ENCODE measurements around the gene DDX10. TPM values are rescaled to one million over a fixed set of nuclear protein-coding genes. Genes with fewer than 3 reads are reported as not detected.

DDX10 gene
- total RNA-seq, 1 donor from 2014 or later, result 32.2 TPM

- H3K36me3 ChIP-seq (ENCODE audit: insufficient read depth, low read length), result no peaks in the 10 kb centered on the region
- peaks cover 70% of the 10 kb centered on the region for H3K79me2 ChIP-seq (ENCODE audit: insufficient read depth, low read length)
- H3K4me2 ChIP-seq (ENCODE audit: low read length), result no peak overlapping the region
- no peaks in the 10 kb centered on the region for H4K20me1 ChIP-seq (ENCODE audit: insufficient read depth, low read length)
- Mint-ChIP-seq H3K4me3 (ENCODE audit: unreplicated experiment) (no peak overlapping the region), H3K9me3 (ENCODE audit: unreplicated experiment) (no peaks in the 10 kb centered on the region), H3K36me3 (ENCODE audit: low read depth, unreplicated experiment) (peaks cover 4% of the 10 kb centered on the region), H3K27ac (ENCODE audit: unreplicated experiment) (no peak overlapping the region), H3K27me3 (ENCODE audit: low read depth, unreplicated experiment) (no peaks in the 10 kb centered on the region), H3K4me1 (ENCODE audit: low read depth, unreplicated experiment) (peaks cover 25% of the 10 kb centered on the region)
- TF ChIP-seq CTCF (IDR thresholded peaks at IDR 0.05; ENCODE audit: insufficient read depth, low read depth, low read length), result no peak
- TF ChIP-seq EZH2 (IDR thresholded peaks at IDR 0.05; ENCODE audit: insufficient read depth, low read length), result no peak
- no peak overlapping the region for H3K4me3 ChIP-seq (ENCODE audit: insufficient read depth, low read depth, low read length)
- no peak overlapping the region for H2AFZ ChIP-seq (ENCODE audit: low read depth, low read length)
- H3K9me3 ChIP-seq (ENCODE audit: insufficient read depth, low read depth, low read length), result no peaks in the 10 kb centered on the region
- H3K27ac ChIP-seq (ENCODE audit: low read depth, low read length), result no peak overlapping the region
- peaks cover 18% of the 10 kb centered on the region for H3K4me1 ChIP-seq (ENCODE audit: insufficient read depth, low read length)
- no peaks in the 10 kb centered on the region for H3K27me3 ChIP-seq (ENCODE audit: insufficient read depth, low read length)
- no peak overlapping the region for H3K9ac ChIP-seq (ENCODE audit: low read length)
- FAIRE-seq, result no peak
- DNase-seq (ENCODE audit: low read depth), result no peak
These were observed 67.5 kb downstream of the DDX10 start for GRCh38 chr11:108732395-108732794.

- peak overlapping the region; percentile 35 for H3K27ac ChIP-seq (ENCODE audit: low read depth, low read length)
- H3K4me3 ChIP-seq (ENCODE audit: insufficient read depth, low read depth, low read length), result no peak overlapping the region
- H3K4me1 Mint-ChIP-seq (ENCODE audit: low read depth, unreplicated experiment), result peaks cover 19% of the 10 kb centered on the region
- no peak for TF ChIP-seq EZH2 (IDR thresholded peaks at IDR 0.05; ENCODE audit: insufficient read depth, low read length)
- TF ChIP-seq CTCF (IDR thresholded peaks at IDR 0.05; ENCODE audit: insufficient read depth, low read depth, low read length), result no peak
- no peaks in the 10 kb centered on the region for H3K27me3 ChIP-seq (ENCODE audit: insufficient read depth, low read length)
- peaks cover 67% of the 10 kb centered on the region for H3K79me2 ChIP-seq (ENCODE audit: insufficient read depth, low read length)
- peaks cover 18% of the 10 kb centered on the region for H3K4me1 ChIP-seq (ENCODE audit: insufficient read depth, low read length)
- H3K36me3 ChIP-seq (ENCODE audit: insufficient read depth, low read length), result no peaks in the 10 kb centered on the region
- peaks cover 4% of the 10 kb centered on the region for H3K36me3 Mint-ChIP-seq (ENCODE audit: low read depth, unreplicated experiment)
- no peak overlapping the region for H3K9ac ChIP-seq (ENCODE audit: low read length)
- no peaks in the 10 kb centered on the region for H3K9me3 Mint-ChIP-seq (ENCODE audit: unreplicated experiment)
- no peaks in the 10 kb centered on the region for H3K27me3 Mint-ChIP-seq (ENCODE audit: low read depth, unreplicated experiment)
- no peaks in the 10 kb centered on the region for H3K9me3 ChIP-seq (ENCODE audit: insufficient read depth, low read depth, low read length)
- no peak overlapping the region for H3K27ac Mint-ChIP-seq (ENCODE audit: unreplicated experiment)
- no peaks in the 10 kb centered on the region for H4K20me1 ChIP-seq (ENCODE audit: insufficient read depth, low read length)
- FAIRE-seq (peak; percentile 17), DNase-seq (ENCODE audit: low read depth) (peak; percentile 82)
- H2AFZ ChIP-seq (ENCODE audit: low read depth, low read length), result peak overlapping the region; percentile 43
- peak overlapping the region; percentile 67 for H3K4me2 ChIP-seq (ENCODE audit: low read length)
- H3K4me3 Mint-ChIP-seq (ENCODE audit: unreplicated experiment), result no peak overlapping the region
These were observed 68.7 kb downstream of the DDX10 start for GRCh38 chr11:108733479-108734116.

GRCh38 chr11:108734283-108734682 is 69.4 kb downstream of the DDX10 start:
- Histone ChIP-seq H4K20me1 (ENCODE audit: insufficient read depth, low read length) (no peaks in the 10 kb centered on the region), H3K27ac (ENCODE audit: low read depth, low read length) (peak overlapping the region; percentile 35), H3K27me3 (ENCODE audit: insufficient read depth, low read length) (no peaks in the 10 kb centered on the region), H3K36me3 (ENCODE audit: insufficient read depth, low read length) (no peaks in the 10 kb centered on the region), H3K9me3 (ENCODE audit: insufficient read depth, low read depth, low read length) (no peaks in the 10 kb centered on the region), H3K4me1 (ENCODE audit: insufficient read depth, low read length) (peaks cover 18% of the 10 kb centered on the region), H3K4me3 (ENCODE audit: insufficient read depth, low read depth, low read length) (no peak overlapping the region), H3K79me2 (ENCODE audit: insufficient read depth, low read length) (peaks cover 69% of the 10 kb centered on the region), H2AFZ (ENCODE audit: low read depth, low read length) (no peak overlapping the region), H3K9ac (ENCODE audit: low read length) (no peak overlapping the region), H3K4me2 (ENCODE audit: low read length) (peak overlapping the region; percentile 67)
- Mint-ChIP-seq H3K27ac (ENCODE audit: unreplicated experiment) (no peak overlapping the region), H3K4me1 (ENCODE audit: low read depth, unreplicated experiment) (peaks cover 19% of the 10 kb centered on the region), H3K9me3 (ENCODE audit: unreplicated experiment) (no peaks in the 10 kb centered on the region), H3K36me3 (ENCODE audit: low read depth, unreplicated experiment) (peaks cover 4% of the 10 kb centered on the region), H3K4me3 (ENCODE audit: unreplicated experiment) (no peak overlapping the region), H3K27me3 (ENCODE audit: low read depth, unreplicated experiment) (no peaks in the 10 kb centered on the region)
- DNase-seq (ENCODE audit: low read depth) (no peak), FAIRE-seq (no peak)
- TF ChIP-seq CTCF (IDR thresholded peaks at IDR 0.05; ENCODE audit: insufficient read depth, low read depth, low read length) (no peak), EZH2 (IDR thresholded peaks at IDR 0.05; ENCODE audit: insufficient read depth, low read length) (no peak)
